Stimulated activated naive B cell treated with anti-CD40 and anti-IgM and Interleukin-4, amounts not matched to agents 10 μg/mL and 1 μg/mL and 100 μg/mL, for 72 hours (primary cell): Measurements from ENCODE around the gene ZNF800.
A peak's percentile ranks its signal among the peaks of the same experiment; 100 is the strongest.
"Not testable (repeated sequence)": the region's sequence is repeated elsewhere in the genome, so short reads cannot be mapped to it uniquely, and the experiment has no call there.

Source experiments
- ATAC-seq, 2 donors: fragments of 150-1000 bp; cut with Tn5 transposase; replicated peaks; 2 replicates each; pipeline ENCODE4 v1.10.0; 2021; ENCODE audit warnings: moderate library complexity in 1 of 2
- DNase-seq: peaks from one replicate; pipeline ENCODE4 v3.0.0; 2021
- H3K27ac Mint-ChIP-seq: one replicate; pipeline ENCODE4 v1.8.0; 2022; ENCODE audit warnings: mild to moderate bottlenecking, mixed read lengths
- H3K27me3 Mint-ChIP-seq, 2 donors: one replicate each; pipeline ENCODE4 v1.8.0; 2022; ENCODE audit warnings: mixed read lengths in 2 of 2
- H3K36me3 Mint-ChIP-seq, 2 donors: one replicate each; pipeline ENCODE4 v1.8.0; 2022; ENCODE audit warnings: mixed read lengths in 2 of 2, mild to moderate bottlenecking in 1 of 2
- H3K4me1 Mint-ChIP-seq, 2 donors: one replicate each; pipeline ENCODE4 v1.8.0; 2022; ENCODE audit warnings: mixed read lengths in 2 of 2, mild to moderate bottlenecking in 1 of 2
- H3K4me3 Mint-ChIP-seq, 2 donors: one replicate each; pipeline ENCODE4 v1.8.0; 2022; ENCODE audit warnings: mild to moderate bottlenecking in 2 of 2, mixed read lengths in 2 of 2, moderate library complexity in 1 of 2
- H3K9me3 Mint-ChIP-seq, 2 donors: one replicate each; pipeline ENCODE4 v1.8.0; 2022; ENCODE audit warnings: mixed read lengths in 2 of 2, mild to moderate bottlenecking in 1 of 2

The ZNF800 gene

DNA sequence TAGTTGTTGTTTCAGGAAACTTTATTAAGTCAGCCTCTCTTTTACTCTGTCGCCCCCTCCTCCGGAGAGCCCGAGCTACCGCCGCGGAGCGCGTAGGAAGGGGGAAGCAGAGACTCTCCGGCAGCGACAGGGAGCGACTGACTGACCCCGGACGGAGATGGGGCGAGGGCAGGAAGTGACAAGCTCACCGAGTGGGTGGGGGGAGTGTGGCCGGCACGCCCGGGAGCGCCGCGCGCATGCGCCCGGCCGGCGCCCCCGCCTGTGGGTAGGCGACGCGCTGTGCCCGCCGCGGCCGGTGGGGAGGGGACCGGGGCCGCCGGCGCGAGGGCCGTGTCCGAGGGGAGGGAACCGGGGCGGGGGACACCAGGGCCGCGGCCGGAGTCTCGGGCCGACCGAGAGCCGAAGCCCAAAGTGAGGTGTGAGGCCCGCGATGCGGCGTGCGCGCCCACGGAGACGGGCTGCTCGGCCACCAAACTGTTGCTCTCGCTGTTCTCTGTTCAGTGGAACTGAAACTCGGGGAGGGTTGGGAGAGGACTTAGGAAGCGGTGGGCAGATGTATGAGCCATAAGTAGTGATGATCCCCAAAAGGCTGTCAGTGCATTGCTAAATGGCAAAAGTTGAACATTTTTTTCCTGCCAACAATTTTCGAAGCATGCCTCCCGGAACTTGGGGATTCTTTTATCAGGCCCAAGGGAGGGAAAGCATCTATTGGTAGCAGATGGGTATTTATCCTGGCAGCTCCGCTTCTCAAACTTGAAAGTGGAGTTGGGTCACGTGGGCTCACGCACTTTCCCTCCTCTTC, at the start of gene ZNF800:
TSS of gene ZNF800 (minus strand) at position 143 of the 802 bp plus-strand sequence. CDS start 1,151 bp downstream, outside the sequence.
- Mint-ChIP-seq H3K27me3 (no peaks in the 10 kb centered on the region), H3K4me3 (peak within 1 kb of the TSS; percentile 94 to 99), H3K27ac (peak within 1 kb of the TSS; percentile 99), H3K4me1 (peaks cover 28 to 49% of the 10 kb centered on the region in 2 donors), H3K9me3 (peaks cover 4 to 5% of the 10 kb centered on the region in 2 donors), H3K36me3 (peaks cover 15 to 35% of the 10 kb centered on the region in 2 donors)
- DNase-seq (peak; percentile 91), ATAC-seq (peak; percentile 90 to 91)

GRCh38 chr7:127440206-127440605, 47.7 kb upstream of the ZNF800 start:
- peaks cover 17 to 25% of the 10 kb centered on the region in 2 donors for H3K27me3 Mint-ChIP-seq
- H3K4me1 Mint-ChIP-seq = peaks cover 0 to 1% of the 10 kb centered on the region in 2 donors
- DNase-seq (no peak), ATAC-seq (no peak)
- H3K4me3 Mint-ChIP-seq = no peak overlapping the region
- no peaks in the 10 kb centered on the region for H3K36me3 Mint-ChIP-seq
- no peaks in the 10 kb centered on the region for H3K9me3 Mint-ChIP-seq
- no peak overlapping the region for H3K27ac Mint-ChIP-seq

- Mint-ChIP-seq H3K36me3 (no peaks in the 10 kb centered on the region), H3K27me3 (peaks cover 12 to 21% of the 10 kb centered on the region in 2 donors), H3K27ac (no peak overlapping the region), H3K4me1 (no peaks in the 10 kb centered on the region), H3K4me3 (no peak overlapping the region), H3K9me3 (no peaks in the 10 kb centered on the region)
- no peak for ATAC-seq
- DNase-seq = no peak
Measured at GRCh38 chr7:127438836-127439235, 46.3 kb upstream of the ZNF800 start.

DNA sequence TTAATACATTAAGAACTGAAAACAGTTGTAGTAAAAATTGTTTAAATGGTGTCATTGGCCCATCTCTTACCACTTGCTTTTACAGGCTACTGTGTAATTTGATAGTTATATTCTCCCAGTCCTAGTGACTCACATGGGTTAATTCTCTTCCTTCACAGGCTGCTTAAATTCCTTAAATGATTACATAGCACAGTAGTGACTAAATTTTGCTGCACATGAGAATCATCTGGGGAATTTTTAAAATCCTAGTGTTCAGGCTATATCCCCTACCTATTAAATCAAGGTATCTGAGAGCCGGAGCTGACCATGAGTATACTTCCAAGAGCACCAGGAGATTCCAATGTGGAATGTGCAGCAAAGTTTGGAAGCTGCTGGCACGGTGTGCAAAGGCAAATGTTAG, 45.3 kb upstream of the ZNF800 start:
- no peak overlapping the region for H3K4me3 Mint-ChIP-seq
- H3K36me3 Mint-ChIP-seq = no peaks in the 10 kb centered on the region
- H3K27ac Mint-ChIP-seq = no peak overlapping the region
- H3K27me3 Mint-ChIP-seq = peaks cover 8 to 21% of the 10 kb centered on the region in 2 donors
- H3K4me1 Mint-ChIP-seq = no peaks in the 10 kb centered on the region
- no peak for DNase-seq
- ATAC-seq = no peak
- H3K9me3 Mint-ChIP-seq = no peaks in the 10 kb centered on the region

GRCh38 chr7:127437241-127437640, 44.7 kb upstream of the ZNF800 start:
- ATAC-seq (no peak), DNase-seq (no peak)
- H3K36me3 Mint-ChIP-seq = no peaks in the 10 kb centered on the region
- H3K27ac Mint-ChIP-seq = no peak overlapping the region
- peaks cover 2 to 17% of the 10 kb centered on the region in 2 donors for H3K27me3 Mint-ChIP-seq
- H3K4me3 Mint-ChIP-seq = no peak overlapping the region
- H3K9me3 Mint-ChIP-seq = no peaks in the 10 kb centered on the region
- no peaks in the 10 kb centered on the region for H3K4me1 Mint-ChIP-seq

GRCh38 chr7:127429281-127429680, 36.8 kb upstream of the ZNF800 start:
- DNase-seq, ATAC-seq, H3K27ac Mint-ChIP-seq, H3K36me3 Mint-ChIP-seq, H3K4me3 Mint-ChIP-seq, H3K9me3 Mint-ChIP-seq: not testable (repeated sequence)
- H3K4me1 Mint-ChIP-seq = peaks cover 2 to 13% of the 10 kb centered on the region in 2 donors
- H3K27me3 Mint-ChIP-seq = peaks cover 5 to 12% of the 10 kb centered on the region in 2 donors

DNA sequence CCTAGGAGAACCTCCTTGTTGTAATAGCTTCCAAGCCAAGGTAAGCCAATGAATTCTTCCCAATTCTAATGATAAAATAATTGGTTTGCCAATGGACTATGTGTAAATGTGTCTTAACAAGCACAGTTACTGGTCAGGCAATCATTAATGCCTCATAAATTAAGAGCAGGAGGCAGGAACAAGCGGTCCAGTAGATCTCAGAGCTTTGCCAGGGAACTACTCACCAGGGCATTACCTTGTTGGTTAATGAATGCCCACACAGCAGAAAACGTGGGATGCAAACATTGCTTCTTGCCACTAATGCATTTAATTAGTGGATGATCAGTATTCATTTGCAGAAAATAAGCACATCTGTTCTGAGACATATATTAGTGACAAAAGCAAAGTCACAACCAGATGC, 26.7 kb upstream of the ZNF800 start:
- Mint-ChIP-seq H3K27ac (no peak overlapping the region), H3K9me3 (peaks cover 4 to 5% of the 10 kb centered on the region in 2 donors), H3K36me3 (peaks cover 0 to 2% of the 10 kb centered on the region in 2 donors), H3K4me3 (no peak overlapping the region), H3K4me1 (peaks cover 27 to 39% of the 10 kb centered on the region in 2 donors), H3K27me3 (no peaks in the 10 kb centered on the region)
- DNase-seq = no peak
- no peak for ATAC-seq

GRCh38 chr7:127418459-127418858, 26.0 kb upstream of the ZNF800 start:
- Mint-ChIP-seq H3K27ac (peak overlapping the region; percentile 5), H3K4me3 (no peak overlapping the region), H3K27me3 (no peaks in the 10 kb centered on the region), H3K36me3 (peaks cover 0 to 2% of the 10 kb centered on the region in 2 donors), H3K9me3 (peaks cover 4 to 5% of the 10 kb centered on the region in 2 donors), H3K4me1 (peaks cover 34 to 47% of the 10 kb centered on the region in 2 donors)
- no peak for DNase-seq
- ATAC-seq = no peak

- peak; percentile 54 to 63 for ATAC-seq
- H3K4me3 Mint-ChIP-seq = peak overlapping the region; percentile 58 to 61
- H3K27me3 Mint-ChIP-seq = no peaks in the 10 kb centered on the region
- H3K4me1 Mint-ChIP-seq = peaks cover 38 to 58% of the 10 kb centered on the region in 2 donors
- DNase-seq = no peak
- peaks cover 4 to 5% of the 10 kb centered on the region in 2 donors for H3K9me3 Mint-ChIP-seq
- peaks cover 0 to 2% of the 10 kb centered on the region in 2 donors for H3K36me3 Mint-ChIP-seq
- peak overlapping the region; percentile 81 for H3K27ac Mint-ChIP-seq
Measured at GRCh38 chr7:127417346-127417745, 24.8 kb upstream of the ZNF800 start.

- DNase-seq = no peak
Measured at GRCh38 chr7:127415060-127415742, 22.7 kb upstream of the ZNF800 start.

GRCh38 chr7:127413962-127414361, 21.5 kb upstream of the ZNF800 start:
- Mint-ChIP-seq H3K9me3 (peaks cover 4 to 5% of the 10 kb centered on the region in 2 donors), H3K36me3 (peaks cover 0 to 2% of the 10 kb centered on the region in 2 donors), H3K4me1 (peaks cover 42 to 68% of the 10 kb centered on the region in 2 donors), H3K27me3 (no peaks in the 10 kb centered on the region), H3K4me3 (peak overlapping the region; percentile 21 to 34), H3K27ac (peak overlapping the region; percentile 42)
- ATAC-seq = peak; percentile 76 to 79
- DNase-seq = no peak

More at GRCh38 chr7:127415060-127415742, 22.7 kb upstream of the ZNF800 start:
- Mint-ChIP-seq H3K9me3 (peaks cover 4 to 5% of the 10 kb centered on the region in 2 donors), H3K27ac (no peak overlapping the region), H3K4me1 (peaks cover 42 to 68% of the 10 kb centered on the region in 2 donors), H3K4me3 (no peak overlapping the region), H3K36me3 (peaks cover 0 to 2% of the 10 kb centered on the region in 2 donors), H3K27me3 (no peaks in the 10 kb centered on the region)
- peak; percentile 39 to 55 for ATAC-seq

DNA sequence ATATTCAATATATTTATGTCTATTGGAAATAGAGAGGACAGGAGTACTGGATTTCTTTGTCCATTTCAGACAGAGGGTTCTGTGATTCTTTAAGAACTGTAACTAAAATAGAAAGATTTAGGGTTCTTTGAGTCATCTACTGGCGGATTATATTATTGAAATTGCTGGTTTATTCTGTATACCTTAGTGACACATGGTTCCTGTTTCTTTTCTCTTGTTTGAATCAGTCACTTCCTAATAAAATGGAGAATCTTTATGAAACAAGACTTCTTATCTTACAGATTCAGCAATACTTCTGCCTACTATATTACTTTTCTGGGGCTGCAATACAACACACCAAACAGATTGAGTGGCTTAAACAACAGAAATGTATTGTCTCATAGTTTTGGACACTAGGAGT, 20.8 kb upstream of the ZNF800 start:
- no peaks in the 10 kb centered on the region for H3K27me3 Mint-ChIP-seq
- H3K27ac Mint-ChIP-seq = no peak overlapping the region
- no peak for DNase-seq
- peaks cover 0 to under 1% of the 10 kb centered on the region in 2 donors for H3K36me3 Mint-ChIP-seq
- peaks cover under 1 to 1% of the 10 kb centered on the region in 2 donors for H3K9me3 Mint-ChIP-seq
- no peak overlapping the region for H3K4me3 Mint-ChIP-seq
- peaks cover 39 to 66% of the 10 kb centered on the region in 2 donors for H3K4me1 Mint-ChIP-seq
- ATAC-seq = peak; percentile 54 to 57

GRCh38 chr7:127411176-127411575, 18.7 kb upstream of the ZNF800 start:
- H3K9me3 Mint-ChIP-seq = peaks cover 0 to 1% of the 10 kb centered on the region in 2 donors
- ATAC-seq (no peak), DNase-seq (no peak)
- H3K4me3 Mint-ChIP-seq = no peak overlapping the region
- H3K36me3 Mint-ChIP-seq = no peaks in the 10 kb centered on the region
- peaks cover 27 to 45% of the 10 kb centered on the region in 2 donors for H3K4me1 Mint-ChIP-seq
- H3K27ac Mint-ChIP-seq = no peak overlapping the region
- H3K27me3 Mint-ChIP-seq = peaks cover 0 to 2% of the 10 kb centered on the region in 2 donors

DNA sequence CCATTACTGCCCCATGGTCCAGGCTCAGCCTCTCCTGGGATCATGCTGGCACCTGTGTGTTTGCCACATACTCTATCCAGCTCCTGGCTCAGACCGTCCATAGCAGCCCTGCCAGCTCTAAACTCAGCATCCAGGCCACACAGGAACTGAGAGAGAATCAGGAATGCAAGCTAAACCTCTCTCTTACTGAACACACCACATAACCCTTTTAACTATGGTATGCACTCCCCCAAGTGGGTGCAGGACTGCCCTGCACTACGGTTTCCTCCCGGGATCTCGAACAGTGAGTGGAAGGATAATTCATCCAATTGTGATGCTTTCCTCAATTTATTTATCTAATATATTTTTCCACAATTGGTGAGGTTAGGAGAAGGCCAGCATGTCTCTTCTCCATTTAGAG, 17.1 kb upstream of the ZNF800 start:
- Mint-ChIP-seq H3K9me3 (peaks cover 0 to 1% of the 10 kb centered on the region in 2 donors), H3K4me1 (peaks cover 20 to 33% of the 10 kb centered on the region in 2 donors), H3K27me3 (peaks cover 0 to 4% of the 10 kb centered on the region in 2 donors), H3K4me3 (no peak overlapping the region), H3K36me3 (no peaks in the 10 kb centered on the region), H3K27ac (peak overlapping the region; percentile 16)
- ATAC-seq = no peak
- DNase-seq = no peak
